BLaER1 (cell line): ENCODE results near the gene ADRM1.

Source experiments
- H3K27ac ChIP-seq: shearing (Covaris generic); formaldehyde crosslinking; 2 replicates; pipeline ENCODE4 v1.8.1; 2022
- H3K27me3 ChIP-seq: shearing (Covaris generic); formaldehyde crosslinking; 2 replicates; pipeline ENCODE4 v1.8.1; 2022
- H3K36me3 ChIP-seq: shearing (Covaris generic); formaldehyde crosslinking; 2 replicates; pipeline ENCODE4 v1.8.1; 2022
- H3K4me1 ChIP-seq: shearing (Covaris generic); formaldehyde crosslinking; 2 replicates; pipeline ENCODE4 v1.8.1; 2022
- H3K4me2 ChIP-seq: shearing (Covaris generic); formaldehyde crosslinking; 2 replicates; pipeline ENCODE4 v1.8.1; 2022
- H3K4me3 ChIP-seq: shearing (Covaris generic); formaldehyde crosslinking; 2 replicates; pipeline ENCODE4 v1.8.1; 2022
- H3K9ac ChIP-seq: shearing (Covaris generic); formaldehyde crosslinking; 2 replicates; pipeline ENCODE4 v1.8.1; 2022
- H3K9me3 ChIP-seq: shearing (Covaris generic); formaldehyde crosslinking; 2 replicates; pipeline ENCODE4 v1.8.1; 2022
- H4K20me1 ChIP-seq: shearing (Covaris generic); formaldehyde crosslinking; 2 replicates; pipeline ENCODE4 v1.8.1; 2022
- Cebpa-rat ChIP-seq: shearing (Covaris generic); IDR thresholded peaks from 2 replicates; pipeline ENCODE4 v1.8.1; 2022

Gene ADRM1

GRCh38 chr20:62276439-62276838, 26.4 kb upstream of the ADRM1 start:
- Histone ChIP-seq H3K9me3 (no peaks in the 10 kb centered on the region), H4K20me1 (peaks cover 49% of the 10 kb centered on the region), H3K27ac (no peak overlapping the region), H3K36me3 (peaks cover 74% of the 10 kb centered on the region), H3K27me3 (no peaks in the 10 kb centered on the region), H3K9ac (0 out of 2 replicates have a peak overlapping the region, but pooled peaks have one; percentile 2), H3K4me3 (no peak overlapping the region), H3K4me1 (peaks cover 42% of the 10 kb centered on the region), H3K4me2 (peak overlapping the region; percentile 27; the same call in 1 of the 2 replicates)
- no peak for TF ChIP-seq Cebpa-rat

- Histone ChIP-seq H3K4me1 (peaks cover 42% of the 10 kb centered on the region), H3K9ac (no peak overlapping the region), H3K4me3 (no peak overlapping the region), H4K20me1 (peaks cover 43% of the 10 kb centered on the region), H3K36me3 (peaks cover 74% of the 10 kb centered on the region), H3K27me3 (no peaks in the 10 kb centered on the region), H3K9me3 (no peaks in the 10 kb centered on the region), H3K4me2 (peak overlapping the region; percentile 27), H3K27ac (no peak overlapping the region)
- no peak for TF ChIP-seq Cebpa-rat
Measured at GRCh38 chr20:62277253-62277652, 25.5 kb upstream of the ADRM1 start.

GRCh38 chr20:62280303-62280702, 22.5 kb upstream of the ADRM1 start:
- TF ChIP-seq Cebpa-rat, result no peak
- Histone ChIP-seq H3K27me3 (no peaks in the 10 kb centered on the region), H3K9ac (no peak overlapping the region), H3K36me3 (peaks cover 79% of the 10 kb centered on the region), H3K4me2 (no peak overlapping the region), H3K4me3 (no peak overlapping the region), H3K9me3 (no peaks in the 10 kb centered on the region), H3K4me1 (peaks cover 36% of the 10 kb centered on the region), H4K20me1 (peaks cover 22% of the 10 kb centered on the region), H3K27ac (no peak overlapping the region)

GRCh38 chr20:62281161-62281933, 21.4 kb upstream of the ADRM1 start:
- Histone ChIP-seq H3K4me3 (no peak overlapping the region), H3K27ac (no peak overlapping the region), H3K4me1 (peaks cover 37% of the 10 kb centered on the region), H3K9me3 (no peaks in the 10 kb centered on the region), H3K4me2 (no peak overlapping the region), H3K9ac (no peak overlapping the region), H3K27me3 (no peaks in the 10 kb centered on the region), H4K20me1 (peaks cover 19% of the 10 kb centered on the region), H3K36me3 (peaks cover 75% of the 10 kb centered on the region)
- TF ChIP-seq Cebpa-rat, result no peak

GRCh38 chr20:62282103-62282502, 20.7 kb upstream of the ADRM1 start:
- Histone ChIP-seq H3K27me3 (no peaks in the 10 kb centered on the region), H3K9ac (no peak overlapping the region), H4K20me1 (peaks cover 17% of the 10 kb centered on the region), H3K36me3 (peaks cover 77% of the 10 kb centered on the region), H3K4me2 (no peak overlapping the region), H3K27ac (no peak overlapping the region), H3K4me1 (peaks cover 35% of the 10 kb centered on the region), H3K4me3 (no peak overlapping the region), H3K9me3 (no peaks in the 10 kb centered on the region)
- TF ChIP-seq Cebpa-rat, result no peak

- Histone ChIP-seq H3K4me1 (peaks cover 29% of the 10 kb centered on the region), H3K4me3 (no peak overlapping the region), H3K27me3 (no peaks in the 10 kb centered on the region), H3K4me2 (no peak overlapping the region), H3K9me3 (no peaks in the 10 kb centered on the region), H3K36me3 (peaks cover 74% of the 10 kb centered on the region), H3K27ac (no peak overlapping the region), H3K9ac (no peak overlapping the region), H4K20me1 (peaks cover 13% of the 10 kb centered on the region; the same call in 1 of the 2 replicates)
- no peak for TF ChIP-seq Cebpa-rat
Measured at GRCh38 chr20:62282877-62283503, 19.8 kb upstream of the ADRM1 start.

- Histone ChIP-seq H3K27me3 (no peaks in the 10 kb centered on the region), H3K9me3 (no peaks in the 10 kb centered on the region), H4K20me1 (0 out of 2 replicates have a peak, but pooled peaks cover 13% of the 10 kb centered on the region), H3K27ac (no peak overlapping the region), H3K36me3 (peaks cover 71% of the 10 kb centered on the region), H3K4me3 (no peak overlapping the region), H3K4me1 (peaks cover 29% of the 10 kb centered on the region), H3K4me2 (peak overlapping the region; percentile 78; the same call in 1 of the 2 replicates), H3K9ac (no peak overlapping the region)
- TF ChIP-seq Cebpa-rat, result no peak
Measured at GRCh38 chr20:62284448-62284847, 18.3 kb upstream of the ADRM1 start.

- Histone ChIP-seq H3K9ac (peak overlapping the region; percentile 32; the same call in 1 of the 2 replicates), H3K9me3 (no peaks in the 10 kb centered on the region), H3K36me3 (peaks cover 69% of the 10 kb centered on the region), H3K27ac (peak overlapping the region; percentile 61), H3K27me3 (no peaks in the 10 kb centered on the region), H3K4me2 (peak overlapping the region; percentile 78), H3K4me3 (no peak overlapping the region), H3K4me1 (peaks cover 29% of the 10 kb centered on the region), H4K20me1 (0 out of 2 replicates have a peak, but pooled peaks cover 13% of the 10 kb centered on the region)
- TF ChIP-seq Cebpa-rat, result no peak
Measured at GRCh38 chr20:62285151-62285550, 17.6 kb upstream of the ADRM1 start.

- no peak overlapping the region for H3K4me3 ChIP-seq
- peaks cover 29% of the 10 kb centered on the region for H3K4me1 ChIP-seq
- no peaks in the 10 kb centered on the region for H3K9me3 ChIP-seq
- peak overlapping the region; percentile 78 for H3K4me2 ChIP-seq
- H4K20me1 ChIP-seq, result 0 out of 2 replicates have a peak, but pooled peaks cover 13% of the 10 kb centered on the region
- H3K9ac ChIP-seq, result peak overlapping the region; percentile 32; the same call in 1 of the 2 replicates
- peak overlapping the region; percentile 61 for H3K27ac ChIP-seq
- no peak for TF ChIP-seq Cebpa-rat
- no peaks in the 10 kb centered on the region for H3K27me3 ChIP-seq
- peaks cover 64% of the 10 kb centered on the region for H3K36me3 ChIP-seq
Measured at GRCh38 chr20:62285722-62286121, 17.1 kb upstream of the ADRM1 start.

GRCh38 chr20:62286493-62287064, 16.2 kb upstream of the ADRM1 start:
- Histone ChIP-seq H3K4me3 (no peak overlapping the region), H3K9ac (no peak overlapping the region), H3K9me3 (no peaks in the 10 kb centered on the region), H3K4me1 (peaks cover 33% of the 10 kb centered on the region), H3K27ac (peak overlapping the region; percentile 61), H3K36me3 (peaks cover 64% of the 10 kb centered on the region), H3K27me3 (no peaks in the 10 kb centered on the region), H4K20me1 (0 out of 2 replicates have a peak, but pooled peaks cover 13% of the 10 kb centered on the region), H3K4me2 (peak overlapping the region; percentile 78)
- no peak for TF ChIP-seq Cebpa-rat
